Measurements from ENCODE around the gene CD47.

Gene CD47

DNA sequence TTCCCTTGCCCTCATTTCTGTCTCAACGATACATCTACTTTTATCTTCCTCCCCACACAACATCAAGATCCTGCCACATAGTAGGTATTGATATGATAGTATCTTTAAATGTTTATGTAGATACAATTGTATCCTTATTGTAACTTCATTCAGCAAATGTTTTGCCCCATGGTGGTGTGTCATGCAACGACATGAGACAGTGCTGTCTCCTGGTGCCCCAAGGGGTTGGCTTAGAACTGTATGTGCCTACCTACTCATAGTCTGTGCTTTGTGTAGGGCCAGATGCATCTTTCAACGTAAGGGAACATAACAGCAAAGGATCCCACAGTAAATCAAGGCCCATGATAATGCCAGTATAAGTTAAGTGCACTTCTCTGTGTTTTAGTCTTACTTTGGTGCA, 2.8 kb upstream of the CD47 start:
- Mint-ChIP-seq H3K27me3 (no peaks in the 10 kb centered on the region), H3K4me1 (peaks cover 39% of the 10 kb centered on the region), H3K27ac (ENCODE audit: low read depth) (peak overlapping the region; percentile 99), H3K9me3 (peaks cover 6% of the 10 kb centered on the region), H3K4me3 (peak overlapping the region; percentile 12), H3K36me3 (ENCODE audit: insufficient read depth) (peaks cover 24% of the 10 kb centered on the region)
- DNase-seq (ENCODE audit: low spot score in 2 of 2) (no peak), ATAC-seq (replicated peaks; ENCODE audit: extremely low read depth, poor library complexity, severe bottlenecking) (no peak)

GRCh38 chr3:108093021-108093420, 2.2 kb upstream of the CD47 start:
- Mint-ChIP-seq H3K27ac (ENCODE audit: low read depth) (peak overlapping the region; percentile 99), H3K4me1 (peaks cover 40% of the 10 kb centered on the region), H3K27me3 (no peaks in the 10 kb centered on the region), H3K9me3 (peaks cover 6% of the 10 kb centered on the region), H3K4me3 (peak overlapping the region; percentile 96), H3K36me3 (ENCODE audit: insufficient read depth) (peaks cover 25% of the 10 kb centered on the region)
- DNase-seq (ENCODE audit: low spot score in 2 of 2) (no peak), ATAC-seq (replicated peaks; ENCODE audit: extremely low read depth, poor library complexity, severe bottlenecking) (no peak)

- no peak for ATAC-seq (replicated peaks; ENCODE audit: extremely low read depth, poor library complexity, severe bottlenecking)
- H3K36me3 Mint-ChIP-seq (ENCODE audit: insufficient read depth), result peaks cover 25% of the 10 kb centered on the region
- DNase-seq (ENCODE audit: low spot score in 2 of 2), result no peak
- peak overlapping the region; percentile 99 for H3K27ac Mint-ChIP-seq (ENCODE audit: low read depth)
- no peaks in the 10 kb centered on the region for H3K27me3 Mint-ChIP-seq
- peaks cover 45% of the 10 kb centered on the region for H3K4me1 Mint-ChIP-seq
- peak overlapping the region; percentile 96 for H3K4me3 Mint-ChIP-seq
- peaks cover 6% of the 10 kb centered on the region for H3K9me3 Mint-ChIP-seq
Observed at GRCh38 chr3:108092501-108092900, 1.7 kb upstream of the CD47 start.

DNA sequence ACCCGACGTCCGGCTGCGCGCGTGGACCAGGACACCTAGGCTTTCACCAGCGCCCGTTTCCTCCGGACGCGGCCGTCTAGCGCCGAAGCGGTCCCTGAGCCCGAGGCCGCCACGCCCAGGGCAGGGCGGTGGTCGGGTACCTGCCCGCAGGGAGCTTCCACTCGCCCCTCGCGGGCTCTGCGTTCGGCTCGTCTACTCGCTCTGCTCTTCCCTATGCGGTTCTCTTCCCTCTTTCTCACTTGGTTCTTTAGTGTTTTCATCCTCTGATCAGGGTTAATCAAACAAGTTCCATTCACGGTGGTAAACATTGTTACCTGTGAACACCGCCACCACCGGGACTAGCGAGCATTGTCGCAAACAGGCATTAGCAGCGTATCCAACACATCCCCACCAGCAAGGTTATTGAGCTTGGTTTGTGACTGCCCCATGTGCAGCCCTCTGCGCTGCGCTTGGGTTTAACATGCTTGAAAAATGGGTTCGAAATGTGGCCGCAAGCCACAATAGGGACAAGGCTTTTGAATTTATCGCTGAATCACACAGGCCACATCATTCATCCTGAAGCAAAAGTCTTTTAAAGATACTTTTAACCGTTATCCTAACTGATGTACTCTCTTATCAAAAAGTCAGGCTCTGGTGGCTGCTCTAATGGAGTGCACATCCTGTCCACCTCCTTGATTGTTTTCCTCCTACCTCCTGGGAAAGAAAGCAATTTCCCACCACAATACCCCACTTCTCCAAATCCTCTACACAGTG, 843 bp upstream of the CD47 start:
- peaks cover 25% of the 10 kb centered on the region for H3K36me3 Mint-ChIP-seq (ENCODE audit: insufficient read depth)
- peaks cover 38% of the 10 kb centered on the region for H3K4me1 Mint-ChIP-seq
- peaks cover 6% of the 10 kb centered on the region for H3K9me3 Mint-ChIP-seq
- peak overlapping the region; percentile 96 for H3K4me3 Mint-ChIP-seq
- peak overlapping the region; percentile 99 for H3K27ac Mint-ChIP-seq (ENCODE audit: low read depth)
- DNase-seq (ENCODE audit: low spot score in 2 of 2) (peak; percentile 20), ATAC-seq (replicated peaks; ENCODE audit: extremely low read depth, poor library complexity, severe bottlenecking) (no peak)
- H3K27me3 Mint-ChIP-seq, result no peaks in the 10 kb centered on the region

DNA sequence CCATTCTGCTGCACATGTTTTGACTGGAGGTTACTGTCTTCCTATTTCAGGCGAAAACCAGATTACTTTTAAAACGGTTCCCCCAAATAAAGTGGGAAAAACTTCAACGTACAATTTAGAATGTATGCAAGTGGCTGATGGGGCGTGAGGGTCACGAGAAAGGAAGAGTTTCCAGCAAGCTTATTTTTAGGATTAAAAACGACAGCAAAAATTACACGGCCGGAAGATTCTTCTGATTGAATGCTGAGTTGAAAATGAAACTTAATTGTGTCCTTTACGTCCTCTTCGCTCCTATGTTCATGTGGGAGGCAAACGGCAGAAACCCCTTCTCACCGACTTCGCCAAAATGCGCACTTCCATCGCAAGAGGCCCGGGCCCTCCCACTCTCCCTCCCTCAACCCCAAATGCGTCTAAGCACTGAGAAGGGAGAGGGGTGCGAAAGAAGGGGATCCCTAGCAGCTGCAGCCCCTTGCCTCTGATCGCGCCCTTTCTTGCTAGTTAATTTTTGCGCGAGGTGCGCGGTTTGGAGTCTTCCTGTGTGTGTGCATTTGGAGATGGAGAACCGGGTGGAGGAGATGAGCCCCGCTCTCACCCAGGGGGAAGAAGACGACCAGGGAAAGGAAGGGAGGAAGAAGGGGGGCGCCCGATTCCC, 656 bp downstream of the CD47 start:
- peak; percentile 48 to 62 for DNase-seq (ENCODE audit: low spot score in 2 of 2)
- peak overlapping the region; percentile 99 for H3K27ac Mint-ChIP-seq (ENCODE audit: low read depth)
- H3K4me1 Mint-ChIP-seq, result peaks cover 32% of the 10 kb centered on the region
- no peaks in the 10 kb centered on the region for H3K27me3 Mint-ChIP-seq
- H3K4me3 Mint-ChIP-seq, result peak overlapping the region; percentile 96
- peaks cover 25% of the 10 kb centered on the region for H3K36me3 Mint-ChIP-seq (ENCODE audit: insufficient read depth)
- H3K9me3 Mint-ChIP-seq, result peaks cover 6% of the 10 kb centered on the region
- ATAC-seq (replicated peaks; ENCODE audit: extremely low read depth, poor library complexity, severe bottlenecking), result peak; percentile 42

GRCh38 chr3:108089579-108089978, 1.3 kb downstream of the CD47 start:
- Mint-ChIP-seq H3K9me3 (peaks cover 6% of the 10 kb centered on the region), H3K36me3 (ENCODE audit: insufficient read depth) (peaks cover 25% of the 10 kb centered on the region), H3K27ac (ENCODE audit: low read depth) (peak overlapping the region; percentile 99), H3K4me1 (peaks cover 32% of the 10 kb centered on the region), H3K27me3 (no peaks in the 10 kb centered on the region), H3K4me3 (peak overlapping the region; percentile 96)
- DNase-seq (ENCODE audit: low spot score in 2 of 2) (no peak), ATAC-seq (replicated peaks; ENCODE audit: extremely low read depth, poor library complexity, severe bottlenecking) (no peak)

- H3K27ac Mint-ChIP-seq (ENCODE audit: low read depth), result no peak overlapping the region
- H3K36me3 Mint-ChIP-seq (ENCODE audit: insufficient read depth), result peaks cover 25% of the 10 kb centered on the region
- no peaks in the 10 kb centered on the region for H3K27me3 Mint-ChIP-seq
- no peak for ATAC-seq (replicated peaks; ENCODE audit: extremely low read depth, poor library complexity, severe bottlenecking)
- H3K4me3 Mint-ChIP-seq, result peak overlapping the region; percentile 96
- H3K9me3 Mint-ChIP-seq, result peaks cover 6% of the 10 kb centered on the region
- H3K4me1 Mint-ChIP-seq, result peaks cover 31% of the 10 kb centered on the region
- no peak for DNase-seq (ENCODE audit: low spot score in 2 of 2)
Observed at GRCh38 chr3:108088697-108089096, 2.1 kb downstream of the CD47 start.

DNA sequence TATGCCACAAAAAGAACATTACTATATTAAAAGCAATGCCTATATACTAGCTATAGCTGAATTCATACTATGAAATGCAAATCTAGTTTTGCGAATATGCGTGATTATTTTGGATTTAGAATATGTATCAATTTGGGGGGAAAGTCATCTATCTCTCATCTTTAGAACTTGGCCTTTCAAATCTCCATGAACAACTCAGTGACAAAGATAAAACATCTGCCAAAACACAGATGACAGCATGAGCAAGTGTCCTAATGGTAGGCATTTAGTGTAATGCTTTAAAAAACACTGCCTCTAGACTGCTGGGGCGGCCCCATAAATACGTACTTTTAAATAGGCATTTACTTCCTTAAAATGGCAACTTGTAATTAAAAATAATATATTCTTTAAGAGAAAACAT, 2.7 kb downstream of the CD47 start:
- H3K4me3 Mint-ChIP-seq, result peak overlapping the region; percentile 96
- peaks cover 25% of the 10 kb centered on the region for H3K36me3 Mint-ChIP-seq (ENCODE audit: insufficient read depth)
- no peaks in the 10 kb centered on the region for H3K27me3 Mint-ChIP-seq
- peaks cover 25% of the 10 kb centered on the region for H3K4me1 Mint-ChIP-seq
- H3K27ac Mint-ChIP-seq (ENCODE audit: low read depth), result peak overlapping the region; percentile 39
- ATAC-seq (replicated peaks; ENCODE audit: extremely low read depth, poor library complexity, severe bottlenecking) (no peak), DNase-seq (ENCODE audit: low spot score in 2 of 2) (no peak)
- peaks cover 6% of the 10 kb centered on the region for H3K9me3 Mint-ChIP-seq

- H3K27me3 Mint-ChIP-seq, result no peaks in the 10 kb centered on the region
- peaks cover 17% of the 10 kb centered on the region for H3K4me1 Mint-ChIP-seq
- H3K9me3 Mint-ChIP-seq, result peaks cover 4% of the 10 kb centered on the region
- H3K36me3 Mint-ChIP-seq (ENCODE audit: insufficient read depth), result peaks cover 21% of the 10 kb centered on the region
- no peak overlapping the region for H3K27ac Mint-ChIP-seq (ENCODE audit: low read depth)
- no peak overlapping the region for H3K4me3 Mint-ChIP-seq
- DNase-seq (ENCODE audit: low spot score in 2 of 2), result no peak
- no peak for ATAC-seq (replicated peaks; ENCODE audit: extremely low read depth, poor library complexity, severe bottlenecking)
Observed at GRCh38 chr3:108086653-108087052, 4.2 kb downstream of the CD47 start.

DNA sequence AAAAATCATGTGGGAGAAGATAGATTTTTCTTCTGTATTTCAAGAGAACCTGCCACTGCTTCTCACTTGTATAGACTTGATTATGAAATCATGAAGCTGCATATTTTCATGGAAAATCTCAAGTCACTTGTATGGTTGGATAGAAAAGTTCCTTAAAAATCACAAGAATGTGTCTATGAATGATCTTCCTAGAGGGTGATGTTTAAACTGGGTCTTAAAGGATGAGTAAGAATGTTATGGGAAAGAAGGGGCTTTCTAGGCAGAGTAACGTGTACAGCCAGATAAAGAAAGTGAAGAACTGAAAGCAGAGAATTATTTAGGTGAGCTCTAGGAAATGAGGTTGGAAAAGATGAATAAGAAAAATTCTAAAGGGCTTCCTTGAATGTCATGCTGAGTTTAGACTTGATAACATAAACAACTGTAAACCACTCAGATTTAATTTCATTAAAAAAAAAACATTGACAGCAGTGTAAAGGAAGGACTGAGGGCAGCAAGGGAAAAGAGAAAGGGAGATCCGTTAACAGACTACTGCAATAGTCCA, 5.0 kb downstream of the CD47 start:
- peaks cover 14% of the 10 kb centered on the region for H3K36me3 Mint-ChIP-seq (ENCODE audit: insufficient read depth)
- peaks cover 22% of the 10 kb centered on the region for H3K4me1 Mint-ChIP-seq
- no peak for DNase-seq (ENCODE audit: low spot score in 2 of 2)
- H3K9me3 Mint-ChIP-seq, result no peaks in the 10 kb centered on the region
- no peak overlapping the region for H3K27ac Mint-ChIP-seq (ENCODE audit: low read depth)
- H3K27me3 Mint-ChIP-seq, result no peaks in the 10 kb centered on the region
- no peak overlapping the region for H3K4me3 Mint-ChIP-seq
- no peak for ATAC-seq (replicated peaks; ENCODE audit: extremely low read depth, poor library complexity, severe bottlenecking)

DNA sequence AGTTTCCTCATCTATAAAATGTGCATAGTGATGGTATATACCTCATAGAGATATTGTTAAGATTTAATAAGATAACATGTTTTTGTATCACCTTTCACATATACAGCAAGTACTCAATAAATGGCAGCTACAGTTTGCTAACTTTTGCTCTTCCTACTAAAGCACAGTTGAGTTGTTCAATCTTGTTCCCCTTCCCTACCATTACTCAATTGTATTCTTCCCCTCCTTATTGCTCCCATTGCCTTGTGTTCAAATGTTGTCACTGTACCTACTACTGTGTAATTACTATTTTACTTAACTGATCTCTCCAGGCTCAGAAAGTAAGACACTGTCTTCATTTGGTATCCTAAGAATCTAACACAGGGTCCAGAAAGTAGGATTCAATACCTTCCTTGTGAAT, 5.5 kb downstream of the CD47 start:
- no peak for ATAC-seq (replicated peaks; ENCODE audit: extremely low read depth, poor library complexity, severe bottlenecking)
- no peak overlapping the region for H3K27ac Mint-ChIP-seq (ENCODE audit: low read depth)
- H3K4me1 Mint-ChIP-seq, result peaks cover 24% of the 10 kb centered on the region

GRCh38 chr3:108079877-108080276, 11.0 kb downstream of the CD47 start:
- H3K27me3 Mint-ChIP-seq, result no peaks in the 10 kb centered on the region
- H3K4me3 Mint-ChIP-seq, result peak overlapping the region; percentile 48

More for the DNA sequence above, 5.5 kb downstream of the CD47 start:
- Mint-ChIP-seq H3K36me3 (ENCODE audit: insufficient read depth) (peaks cover 12% of the 10 kb centered on the region), H3K27me3 (no peaks in the 10 kb centered on the region), H3K9me3 (no peaks in the 10 kb centered on the region), H3K4me3 (no peak overlapping the region)
- DNase-seq (ENCODE audit: low spot score in 2 of 2), result no peak

DNA sequence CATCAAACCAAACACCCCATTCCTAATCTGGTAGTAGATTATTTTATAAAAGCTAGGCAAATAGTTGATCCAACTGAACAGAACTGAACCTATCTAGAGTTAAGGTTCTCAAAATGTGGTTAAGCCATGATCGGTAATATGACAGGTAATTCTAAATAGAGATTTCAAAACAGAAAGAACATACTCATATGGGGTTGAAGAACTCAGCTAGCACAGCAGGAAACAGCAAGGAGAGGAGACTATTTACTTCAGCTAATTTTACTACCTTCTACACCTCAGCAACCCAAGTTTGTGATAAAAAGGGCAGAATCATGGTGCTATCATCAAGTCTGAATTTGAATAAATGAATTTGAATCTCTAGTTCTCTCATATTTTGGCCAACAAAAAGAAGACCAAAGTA, 11.8 kb downstream of the CD47 start:
- peak overlapping the region; percentile 45 for H3K27ac Mint-ChIP-seq (ENCODE audit: low read depth)

More at GRCh38 chr3:108079877-108080276, 11.0 kb downstream of the CD47 start:
- H3K9me3 Mint-ChIP-seq, result no peaks in the 10 kb centered on the region
- H3K36me3 Mint-ChIP-seq (ENCODE audit: insufficient read depth), result peaks cover 37% of the 10 kb centered on the region
- H3K4me1 Mint-ChIP-seq, result peaks cover 58% of the 10 kb centered on the region
- peak overlapping the region; percentile 45 for H3K27ac Mint-ChIP-seq (ENCODE audit: low read depth)
- DNase-seq (ENCODE audit: low spot score in 2 of 2), result no peak
- peak; percentile 62 for ATAC-seq (replicated peaks; ENCODE audit: extremely low read depth, poor library complexity, severe bottlenecking)

More for the DNA sequence above, 11.8 kb downstream of the CD47 start:
- Mint-ChIP-seq H3K36me3 (ENCODE audit: insufficient read depth) (peaks cover 41% of the 10 kb centered on the region), H3K4me3 (peak overlapping the region; percentile 26), H3K4me1 (peaks cover 62% of the 10 kb centered on the region), H3K9me3 (no peaks in the 10 kb centered on the region), H3K27me3 (no peaks in the 10 kb centered on the region)
- ATAC-seq (replicated peaks; ENCODE audit: extremely low read depth, poor library complexity, severe bottlenecking), result no peak
- no peak for DNase-seq (ENCODE audit: low spot score in 2 of 2)

Data from central memory CD8-positive, alpha-beta T cell (primary cell).